ENCODE measurements around the gene DNAJC18.

GRCh38 chr5:139394654-139395566 is 44.4 kb downstream of the DNAJC18 start, which contains the start of gene PROB1:
- TF ChIP-seq EZH2 (IDR thresholded peaks at IDR 0.05) (no peak), POLR2AphosphoS5 (IDR thresholded peaks at IDR 0.05; ENCODE audit: borderline replicate concordance, low read depth, low read length) (no peak), FOXP2 (optimal IDR thresholded peaks at IDR 0.05; ENCODE audit: control extremely low read depth, extremely low read length, insufficient read depth) (no peak)

Measured in SK-N-MC (cell line).